Measurements from ENCODE around the gene MGST3.
A peak's percentile ranks its signal among the peaks of the same experiment; 100 is the strongest.
"Not testable (repeated sequence)": the region's sequence is repeated elsewhere in the genome, so short reads cannot be mapped to it uniquely, and the experiment has no call there.

MGST3 gene

DNA sequence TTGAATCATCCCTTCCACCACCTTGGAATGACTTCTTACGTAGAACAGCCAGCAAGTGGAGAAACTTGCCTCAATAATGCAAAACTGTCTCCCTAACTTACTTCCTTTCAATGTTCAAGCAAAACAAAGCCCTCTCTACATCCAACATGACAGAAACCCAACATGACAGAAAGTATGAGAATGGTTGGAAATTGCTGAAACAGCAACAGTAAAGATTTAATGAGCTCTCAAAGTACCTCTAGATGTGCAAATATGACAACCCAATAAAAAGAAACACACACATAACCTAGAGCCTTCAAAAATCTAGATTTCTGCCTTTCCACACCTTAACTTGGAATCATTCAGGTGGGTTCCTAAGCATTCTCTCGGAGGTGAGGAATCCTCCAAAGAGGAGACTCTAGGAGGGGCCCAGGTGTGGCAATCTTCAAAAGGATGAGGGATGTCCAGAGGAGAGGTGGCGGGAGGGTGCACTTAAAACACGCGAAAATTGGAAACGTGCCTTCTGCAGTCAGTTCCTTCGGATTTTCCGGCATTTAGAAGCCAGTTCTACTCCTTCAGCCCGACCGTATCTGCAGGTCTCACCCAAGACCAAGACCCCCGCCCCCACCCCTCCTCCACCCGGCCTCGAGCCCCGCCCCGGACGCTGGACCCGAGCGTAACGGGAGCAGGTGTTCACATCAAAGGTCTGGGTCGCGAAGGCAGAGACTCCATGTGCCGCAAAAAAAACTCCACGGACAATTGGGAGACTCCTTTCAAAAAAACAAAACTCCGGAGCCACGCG, 996 bp upstream of the MGST3 start:
- DNase-seq (ENCODE audit: low read depth) = no peak

DNA sequence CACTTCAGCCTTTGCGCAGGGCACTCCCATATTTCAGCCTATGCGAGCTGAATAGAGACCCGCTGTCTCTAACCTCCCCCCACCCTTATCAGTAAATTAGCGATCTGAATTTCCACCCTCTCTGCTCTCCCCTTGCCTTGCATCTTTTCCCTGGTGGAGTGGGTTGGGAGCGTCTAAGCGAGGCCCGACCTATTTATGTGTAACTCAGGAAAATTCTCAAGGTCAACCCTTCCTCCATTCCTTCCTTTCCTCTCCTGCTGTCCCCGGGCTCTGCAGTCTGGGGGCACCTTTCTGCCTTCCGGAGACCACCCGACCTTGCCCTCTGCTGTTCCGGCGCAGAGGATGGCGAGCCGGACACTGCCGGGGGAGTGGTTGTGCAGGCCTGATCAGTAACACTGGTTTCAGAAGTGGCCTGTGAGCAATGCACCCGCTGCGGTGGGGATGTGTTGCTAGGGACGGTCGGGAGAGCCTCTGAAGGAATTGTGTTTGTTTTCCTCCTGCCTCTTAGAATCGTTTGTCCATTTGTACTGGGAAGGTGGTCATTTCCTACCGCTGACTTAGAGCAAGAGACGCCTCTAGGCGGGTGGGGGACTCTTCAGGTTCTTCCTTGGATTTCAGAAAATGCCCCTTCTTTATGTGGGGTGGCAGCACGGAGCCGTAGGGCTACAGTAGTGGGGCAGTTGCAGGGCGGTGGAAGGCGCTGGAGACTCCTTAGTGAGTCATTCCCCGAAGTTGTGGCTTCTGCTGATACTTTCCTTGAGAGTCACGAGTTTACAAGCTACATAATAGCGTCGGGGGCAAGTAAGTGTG, 513 bp downstream of the MGST3 start:
- DNase-seq (ENCODE audit: low read depth) = peak; percentile 71

DNA sequence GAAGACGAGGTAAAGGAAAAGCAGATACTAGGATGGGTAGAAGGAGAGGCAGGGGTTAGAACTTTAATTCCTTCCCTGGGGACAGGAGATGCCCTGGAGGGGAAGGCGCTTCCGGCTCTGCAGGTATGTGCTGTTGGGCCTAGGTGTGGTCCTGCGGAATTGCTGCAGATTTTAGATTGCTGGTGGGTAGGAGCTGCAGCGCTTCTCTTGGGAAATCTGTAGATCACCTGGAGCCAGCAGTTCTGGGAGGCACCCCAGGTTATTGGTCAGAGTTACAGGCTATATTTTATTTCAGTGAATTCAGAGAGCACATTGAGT, 1.1 kb downstream of the MGST3 start:
- no peak for DNase-seq (ENCODE audit: low read depth)

DNA sequence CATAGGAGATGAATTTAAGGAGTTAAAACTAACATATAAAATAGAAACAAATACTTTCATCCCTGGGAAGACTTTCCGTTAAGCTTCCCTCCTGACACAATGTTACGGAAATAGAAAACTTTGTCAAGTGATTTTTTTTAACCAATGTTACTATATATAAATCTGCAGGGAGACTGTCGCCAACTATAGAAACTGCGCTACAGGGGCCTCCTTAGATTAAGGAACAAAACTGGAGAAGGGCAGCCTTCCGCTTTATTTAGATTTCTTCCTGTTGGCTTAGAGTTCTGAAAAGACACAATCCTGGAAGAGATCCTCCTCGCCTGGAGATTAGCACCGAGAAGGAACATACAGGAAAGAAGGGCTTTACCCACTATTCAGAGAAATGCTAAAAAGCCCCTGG, 1.5 kb downstream of the MGST3 start:
- DNase-seq (ENCODE audit: low read depth) = no peak

GRCh38 chr1:165633614-165634013, 2.6 kb downstream of the MGST3 start:
- no peak for DNase-seq (ENCODE audit: low read depth)

- no peak for DNase-seq (ENCODE audit: low read depth)
Measured at GRCh38 chr1:165634154-165634921, 3.3 kb downstream of the MGST3 start.

DNA sequence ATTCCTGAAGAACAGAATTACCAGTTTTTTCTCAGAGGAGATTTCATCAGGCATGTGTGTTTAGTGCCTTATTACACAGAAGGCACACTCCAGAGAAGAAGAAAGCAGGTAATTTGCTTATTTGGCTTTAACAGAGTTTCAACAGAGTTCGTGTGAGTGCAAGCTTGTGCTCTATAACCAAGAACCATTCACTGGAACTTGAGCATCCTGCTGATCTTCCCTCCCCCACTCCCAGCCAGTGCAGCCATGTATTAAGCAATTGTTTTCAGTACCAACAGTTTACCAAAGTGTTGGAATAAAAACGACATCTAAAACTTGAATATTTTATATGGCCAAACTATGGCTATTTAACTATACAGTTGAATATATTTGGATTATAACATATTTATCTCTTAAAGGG, 4.3 kb downstream of the MGST3 start:
- no peak for DNase-seq (ENCODE audit: low read depth)

- DNase-seq (ENCODE audit: low read depth) = no peak
Measured at GRCh38 chr1:165635823-165636222, 4.8 kb downstream of the MGST3 start.

DNA sequence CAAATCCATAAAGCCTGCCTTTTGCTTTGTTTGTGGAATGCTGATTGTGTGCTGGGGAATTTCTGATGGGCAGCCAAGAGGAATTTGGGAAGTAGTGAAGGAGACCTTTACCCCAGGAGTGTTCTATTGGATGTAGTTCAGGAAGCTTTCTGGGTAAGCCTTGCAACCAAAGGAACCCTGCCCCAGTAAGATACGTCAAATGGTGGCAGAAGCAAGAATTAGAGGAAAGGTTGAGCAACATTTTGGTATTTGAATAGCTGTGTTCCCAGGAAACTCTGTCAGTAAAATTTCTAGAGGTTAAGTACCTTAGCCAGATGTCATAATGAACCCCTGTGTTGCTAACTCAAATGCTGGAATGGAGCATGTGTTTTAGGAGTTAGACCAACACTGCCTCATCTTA, 6.4 kb downstream of the MGST3 start:
- DNase-seq (ENCODE audit: low read depth) = no peak

DNA sequence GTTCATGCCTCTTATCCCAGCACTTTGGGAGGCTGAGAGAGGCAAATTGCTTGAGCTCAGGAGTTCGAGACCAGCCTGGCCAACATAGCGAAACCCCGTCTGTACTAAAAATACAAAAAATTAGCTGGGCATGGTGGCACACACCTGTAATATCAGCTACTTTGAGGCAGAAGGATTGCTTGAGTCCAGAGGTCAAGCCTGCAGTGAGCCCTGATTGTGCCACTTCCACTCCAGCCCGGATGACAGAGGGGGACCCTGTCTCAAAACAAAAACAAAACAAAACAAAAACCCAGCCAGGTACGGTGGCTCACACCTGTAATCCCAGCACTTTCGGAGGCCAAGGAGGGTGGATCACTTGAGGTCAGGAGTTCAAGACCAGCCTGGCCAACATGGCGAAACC, 7.2 kb downstream of the MGST3 start:
- DNase-seq (ENCODE audit: low read depth) = not testable (repeated sequence)

DNA sequence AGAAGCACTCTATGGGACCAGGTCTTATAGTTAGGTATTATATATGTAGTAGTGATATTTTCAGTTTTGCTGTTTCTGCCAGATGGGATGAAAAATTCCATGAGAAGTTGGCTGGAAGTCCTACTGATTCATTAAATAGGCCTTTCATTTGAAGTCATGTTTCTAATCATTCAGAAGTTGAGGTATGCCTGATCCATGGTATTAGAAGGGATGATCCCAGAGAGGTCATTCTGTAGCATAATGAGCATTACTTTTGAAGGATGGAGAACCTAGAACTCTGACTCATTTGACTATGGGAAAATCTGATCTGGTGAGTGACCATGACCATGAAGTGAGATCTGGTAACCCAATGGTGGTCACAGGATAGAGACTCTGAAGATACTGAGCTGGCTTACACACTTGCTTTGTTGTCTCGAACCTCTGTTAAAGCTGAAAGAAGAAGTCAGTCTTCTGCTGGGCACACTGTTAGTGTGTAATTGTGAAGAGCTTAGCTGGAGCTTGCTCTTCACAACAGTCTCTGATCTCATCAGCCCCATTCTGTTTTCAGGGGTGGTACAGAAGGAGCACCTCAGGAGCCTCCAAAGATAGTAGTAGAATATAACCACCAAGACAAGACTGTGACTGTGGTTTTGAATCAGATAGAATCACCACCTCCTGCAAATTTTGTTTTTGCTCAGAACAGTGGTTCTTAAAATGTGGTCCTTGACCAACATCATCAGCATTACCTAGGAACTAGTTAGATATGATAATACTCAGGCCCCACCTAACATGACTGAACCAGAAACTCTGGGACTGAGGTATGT, 9.0 kb downstream of the MGST3 start:
- no peak for DNase-seq (ENCODE audit: low read depth)

DNA sequence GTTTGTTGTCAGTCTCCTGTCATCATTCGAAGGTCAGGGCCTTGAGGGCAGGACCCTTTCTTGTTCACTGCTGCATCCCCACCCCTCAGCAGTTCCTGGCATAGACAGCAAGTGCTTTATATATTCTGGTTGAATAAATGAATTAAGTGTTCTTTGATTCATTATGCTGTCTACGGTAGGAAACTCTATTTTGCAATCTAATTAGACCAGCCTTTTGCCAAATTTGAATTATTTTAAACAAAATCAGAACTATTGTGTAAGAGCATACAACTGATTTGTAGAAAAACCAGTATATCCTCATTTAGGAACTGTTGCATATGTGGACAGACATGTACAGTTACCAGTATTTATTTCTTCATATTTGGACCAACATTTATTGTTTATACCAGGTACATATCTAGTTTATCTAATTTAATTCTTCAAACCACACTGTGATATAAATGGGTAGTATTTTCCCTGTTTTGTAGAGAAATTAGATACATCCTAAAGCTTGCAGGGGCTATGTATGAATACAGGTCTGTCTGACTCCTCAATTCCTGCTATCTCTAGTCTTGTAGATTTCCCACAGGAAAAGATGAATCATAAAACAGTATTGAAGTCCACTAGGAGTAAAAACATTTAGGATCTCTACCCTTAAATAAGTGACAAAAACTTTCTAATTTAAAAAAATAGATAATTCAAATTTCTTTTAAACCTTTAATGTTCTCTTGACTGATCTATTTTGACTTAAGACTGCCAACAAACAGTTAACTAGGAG, 10.4 kb downstream of the MGST3 start:
- no peak for DNase-seq (ENCODE audit: low read depth)

- DNase-seq (ENCODE audit: low read depth) = no peak
Measured at GRCh38 chr1:165644064-165644735, 13.2 kb downstream of the MGST3 start.

- DNase-seq (ENCODE audit: low read depth) = no peak
Measured at GRCh38 chr1:165645654-165646366, 14.8 kb downstream of the MGST3 start.

- no peak for DNase-seq (ENCODE audit: low read depth)
Measured at GRCh38 chr1:165647517-165647916, 16.5 kb downstream of the MGST3 start.

DNA sequence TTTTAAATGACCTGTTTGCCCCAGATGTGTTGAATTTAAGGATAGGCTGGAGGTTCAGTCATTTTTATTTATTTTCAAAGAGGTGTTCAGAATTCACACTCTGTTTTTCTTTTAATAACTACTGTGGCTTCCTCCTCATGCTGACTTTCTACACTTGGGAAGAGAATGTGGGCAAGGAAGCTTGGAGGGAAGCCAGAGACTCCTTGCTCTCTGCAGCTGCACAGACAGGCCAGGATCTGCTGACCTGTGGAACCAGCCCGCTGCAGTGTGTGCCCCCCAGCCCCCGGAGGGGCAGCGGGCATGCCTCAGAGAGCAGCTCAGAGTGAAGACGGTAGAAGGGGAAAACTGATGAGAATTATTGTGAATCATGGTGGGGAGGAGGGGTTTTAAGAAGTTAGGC, 16.9 kb downstream of the MGST3 start:
- no peak for DNase-seq (ENCODE audit: low read depth)

DNA sequence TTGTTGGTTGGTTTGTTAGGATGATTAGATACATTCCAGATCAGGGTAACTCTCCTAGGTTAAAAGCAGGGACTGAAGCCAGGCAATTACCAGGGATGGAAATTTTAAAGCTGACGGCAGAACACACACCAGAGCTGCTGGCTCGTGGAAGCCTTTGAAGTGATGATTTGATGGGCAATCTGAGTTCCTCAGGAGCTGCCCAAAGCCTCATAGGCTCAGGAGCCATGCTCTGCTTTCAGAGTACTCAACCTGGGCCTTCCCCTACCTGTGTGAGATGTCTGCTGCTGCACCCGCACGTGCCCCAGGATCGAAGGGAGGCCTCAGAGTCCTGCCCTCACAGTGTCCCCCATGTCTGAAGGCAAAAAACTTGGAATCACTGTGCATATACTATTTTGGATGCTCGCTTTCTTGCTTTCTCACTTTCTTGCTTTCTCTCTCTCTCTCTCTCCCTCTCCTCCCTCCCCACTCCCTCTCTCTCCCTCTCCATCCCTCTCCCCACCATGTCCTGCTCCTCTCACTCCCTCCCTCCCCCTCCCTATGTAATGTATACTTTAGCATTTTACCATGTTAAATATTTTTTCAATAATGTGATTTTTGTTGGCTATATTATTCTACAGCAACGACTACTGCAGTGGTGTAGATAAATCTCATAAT, 18.0 kb downstream of the MGST3 start:
- no peak for DNase-seq (ENCODE audit: low read depth)

- DNase-seq (ENCODE audit: low read depth) = no peak
Measured at GRCh38 chr1:165650981-165651625, 20.1 kb downstream of the MGST3 start.
